Measurements from ENCODE around the gene ANKRD16.

DNA sequence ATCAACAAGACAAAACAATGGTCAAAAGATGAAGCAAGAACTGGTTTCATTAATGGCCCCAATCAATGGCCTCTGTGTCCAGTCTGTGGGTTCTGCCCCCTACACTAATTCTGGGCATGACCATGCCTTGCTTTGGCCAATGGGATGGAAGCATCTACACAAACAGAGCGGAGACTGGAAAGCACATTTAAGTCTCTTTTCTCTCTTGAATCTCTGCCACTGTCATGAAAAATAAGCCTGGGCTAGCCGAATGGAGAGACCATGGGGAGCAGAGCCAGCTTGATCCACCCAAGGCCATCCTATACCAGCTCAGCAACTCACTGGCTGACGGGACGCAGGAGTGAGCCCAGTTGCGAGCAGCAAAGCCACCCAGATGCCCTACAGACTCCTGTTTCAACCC is 30.9 kb downstream of the ANKRD16 start:
- no peak for TF ChIP-seq EZH2 (IDR thresholded peaks at IDR 0.05; ENCODE audit: insufficient read depth, low read length)
- TF ChIP-seq, protein P1, sequence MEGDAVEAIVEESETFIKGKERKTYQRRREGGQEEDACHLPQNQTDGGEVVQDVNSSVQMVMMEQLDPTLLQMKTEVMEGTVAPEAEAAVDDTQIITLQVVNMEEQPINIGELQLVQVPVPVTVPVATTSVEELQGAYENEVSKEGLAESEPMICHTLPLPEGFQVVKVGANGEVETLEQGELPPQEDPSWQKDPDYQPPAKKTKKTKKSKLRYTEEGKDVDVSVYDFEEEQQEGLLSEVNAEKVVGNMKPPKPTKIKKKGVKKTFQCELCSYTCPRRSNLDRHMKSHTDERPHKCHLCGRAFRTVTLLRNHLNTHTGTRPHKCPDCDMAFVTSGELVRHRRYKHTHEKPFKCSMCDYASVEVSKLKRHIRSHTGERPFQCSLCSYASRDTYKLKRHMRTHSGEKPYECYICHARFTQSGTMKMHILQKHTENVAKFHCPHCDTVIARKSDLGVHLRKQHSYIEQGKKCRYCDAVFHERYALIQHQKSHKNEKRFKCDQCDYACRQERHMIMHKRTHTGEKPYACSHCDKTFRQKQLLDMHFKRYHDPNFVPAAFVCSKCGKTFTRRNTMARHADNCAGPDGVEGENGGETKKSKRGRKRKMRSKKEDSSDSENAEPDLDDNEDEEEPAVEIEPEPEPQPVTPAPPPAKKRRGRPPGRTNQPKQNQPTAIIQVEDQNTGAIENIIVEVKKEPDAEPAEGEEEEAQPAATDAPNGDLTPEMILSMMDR (IDR thresholded peaks at IDR 0.05; ENCODE audit: insufficient read depth, low read depth, low read length) = no peak

Measured in astrocyte (in vitro differentiated cells and primary cell).